OCI-LY7 (cell line): ENCODE measurements around the gene TUB. TPM values are rescaled to one million over a fixed set of nuclear protein-coding genes. Genes with fewer than 3 reads are reported as not detected.

ENCODE experiments used
- BruUV-seq: library from RNA; stranded (reverse); fragments of 400-500 nt; replicated peaks from 2 replicates; lab custom pipeline; 2021; lab: Mats Ljungman, UMichigan
- CTCF ChIA-PET: fragments of 300-600 bp; sonication (Branson Sonifier 250); formaldehyde crosslinking; loops from one replicate; lab custom pipeline; 2022; ENCODE audit warnings: antibody characterized with exemption; ENCODE audit not compliant: unreplicated experiment; lab: Charles Lee
- POLR2A ChIA-PET: fragments of 300-600 bp; sonication (Branson Sonifier 250); formaldehyde crosslinking; loops from one replicate; lab custom pipeline; 2022; ENCODE audit warnings: antibody characterized with exemption; lab: Charles Lee
- DNase-seq: peaks from one replicate; pipeline ENCODE4 v3.0.0-alpha.2; 2015; ENCODE audit warnings: low spot score
- H2AFZ ChIP-seq: fragments of 200-600 bp; sonication (generic), shearing (Covaris generic); 2 replicates; pipeline ENCODE4 v1.6.1; 2014; ENCODE audit warnings: mild to moderate bottlenecking, antibody characterized with exemption, low read length, moderate library complexity
- H3K27ac ChIP-seq: fragments of 200-600 bp; sonication (generic); 2 replicates; pipeline ENCODE4 v1.5.1; 2014; ENCODE audit warnings: mixed run types, low read depth, mild to moderate bottlenecking, moderate library complexity, low read length, inconsistent platforms; ENCODE audit not compliant: poor library complexity, severe bottlenecking
- H3K36me3 ChIP-seq: fragments of 200-600 bp; sonication (generic); 2 replicates; pipeline ENCODE4 v1.6.1; 2014; ENCODE audit warnings: mild to moderate bottlenecking, antibody characterized with exemption, low read length, moderate library complexity, mixed read lengths; ENCODE audit not compliant: insufficient read depth
- H3K4me1 ChIP-seq: fragments of 200-600 bp; sonication (generic); 2 replicates; pipeline ENCODE4 v1.5.1; 2014; ENCODE audit warnings: mild to moderate bottlenecking, low read length; ENCODE audit not compliant: insufficient read depth, poor library complexity, severe bottlenecking
- H3K4me2 ChIP-seq: fragments of 200-600 bp; sonication (generic); 2 replicates; pipeline ENCODE4 v1.6.1; 2014; ENCODE audit warnings: mild to moderate bottlenecking, low read length
- H3K4me3 ChIP-seq: fragments of 200-600 bp; sonication (generic); 2 replicates; pipeline ENCODE4 v1.5.1; 2014; ENCODE audit warnings: mild to moderate bottlenecking, low read depth, low read length; ENCODE audit not compliant: poor library complexity, severe bottlenecking
- H3K79me2 ChIP-seq: fragments of 200-600 bp; sonication (generic); 2 replicates; pipeline ENCODE4 v1.6.1; 2016; ENCODE audit warnings: low read depth, mild to moderate bottlenecking, low read length, moderate library complexity, mixed read lengths; ENCODE audit not compliant: insufficient read depth
- H3K9me2 ChIP-seq: fragments of 200-600 bp; sonication (generic); 2 replicates; pipeline ENCODE4 v1.6.1; 2016; ENCODE audit warnings: mild to moderate bottlenecking, low read length, mixed read lengths; ENCODE audit not compliant: insufficient read depth
- H3K9me3 ChIP-seq: fragments of 200-600 bp; sonication (generic); 2 replicates; pipeline ENCODE4 v1.6.1; 2014; ENCODE audit warnings: mild to moderate bottlenecking, mixed run types, low read length, mixed read lengths
- H4K20me1 ChIP-seq: fragments of 200-600 bp; sonication (generic); 2 replicates; pipeline ENCODE4 v1.6.1; 2014; ENCODE audit warnings: mild to moderate bottlenecking, antibody characterized with exemption, low read length, moderate library complexity, mixed read lengths; ENCODE audit not compliant: insufficient read depth
- CTCF ChIP-seq: fragments of 200-600 bp; sonication (generic); conservative IDR thresholded peaks from 2 replicates; pipeline ENCODE4 v1.5.1; 2014; ENCODE audit warnings: mild to moderate bottlenecking, antibody characterized with exemption, low read length, moderate library complexity, mixed read lengths
- EZH2phosphoT487 ChIP-seq: fragments of 200-600 bp; sonication (generic); IDR thresholded peaks from 2 replicates; pipeline ENCODE4 v1.6.1; 2018; ENCODE audit warnings: low read depth, borderline replicate concordance, mild to moderate bottlenecking, mixed run types, antibody characterized with exemption, low read length, moderate library complexity, mixed read lengths
- intact Hi-C: fragments of 100-400 bp; cut with micrococcal nuclease; formaldehyde crosslinking; loops from one replicate; pipeline ENCODE4 v1.10.0; 2022; ENCODE audit not compliant: unreplicated experiment
- total RNA-seq, 2 experiments: library from RNA; depleted of rRNA in 1 of 2; stranded (reverse); fragments of >200 nt in 1 of 2; shearing (Covaris generic) in 1 of 2; gene quantifications; 2 replicates each; pipeline ENCODE4 v1.2.3, GENCODE V29; 2014 to 2022

Gene TUB
- total RNA-seq, 2 experiments from 2014 or later: not detected

- BruUV-seq: no TSS peak
- DNase-seq: no peak
- no peaks in the 10 kb centered on the region for H3K4me1 ChIP-seq
Observed at GRCh38 chr11:8087185-8087584, 6.2 kb downstream of the TUB start.

GRCh38 chr11:8087756-8088155 lies 6.7 kb downstream of the TUB start:
- H3K4me3 ChIP-seq: no peak overlapping the region
- no peak overlapping the region for H3K27ac ChIP-seq
- DNase-seq: no peak
- H3K9me3 ChIP-seq: no peaks in the 10 kb centered on the region
- TF ChIP-seq CTCF: no peak
- no peak for TF ChIP-seq EZH2phosphoT487
- ChIA-PET CTCF (interaction anchor here (0.9 kb wide), 1 partner anchor 76 kb away, joined by 3 read pairs; no protein-coding TSS in a partner anchor), POLR2A (no interaction called here)
- H3K9me2 ChIP-seq: no peaks in the 10 kb centered on the region
- H3K79me2 ChIP-seq: no peaks in the 10 kb centered on the region
- no peaks in the 10 kb centered on the region for H3K36me3 ChIP-seq
- no peaks in the 10 kb centered on the region for H4K20me1 ChIP-seq
- no peak overlapping the region for H2AFZ ChIP-seq
- H3K4me1 ChIP-seq: peaks cover 5% of the 10 kb centered on the region
- no TSS peak for BruUV-seq
- no peak overlapping the region for H3K4me2 ChIP-seq
- intact Hi-C loops: no loop called here

More at GRCh38 chr11:8087185-8087584, 6.2 kb downstream of the TUB start:
- Histone ChIP-seq H3K9me2 (no peaks in the 10 kb centered on the region), H3K27ac (no peak overlapping the region), H2AFZ (no peak overlapping the region), H3K36me3 (no peaks in the 10 kb centered on the region), H3K4me2 (no peak overlapping the region), H3K9me3 (no peaks in the 10 kb centered on the region), H3K79me2 (no peaks in the 10 kb centered on the region), H3K4me3 (no peak overlapping the region), H4K20me1 (no peaks in the 10 kb centered on the region)
- intact Hi-C loops: no loop called here
- ChIA-PET CTCF (no interaction called here), POLR2A (interaction anchor here (0.5 kb wide), 1 partner anchor 36 kb away, joined by 3 read pairs; no protein-coding TSS in a partner anchor)
- TF ChIP-seq CTCF (0 out of 2 replicates have a peak, but pooled peaks have one; percentile 17), EZH2phosphoT487 (no peak)

- CTCF ChIA-PET: interaction anchor here (1.0 to 2.4 kb wide), 2 partner anchors 10 to 83 kb away, joined by 4 to 9 read pairs; no protein-coding TSS in a partner anchor
Observed at GRCh38 chr11:8089791-8090510, 8.9 kb downstream of the TUB start.

More at GRCh38 chr11:8089791-8090510, 8.9 kb downstream of the TUB start:
- no peak for TF ChIP-seq EZH2phosphoT487
- TF ChIP-seq CTCF: no peak
- Histone ChIP-seq H3K36me3 (no peaks in the 10 kb centered on the region), H3K4me1 (peaks cover 5% of the 10 kb centered on the region), H3K9me2 (no peaks in the 10 kb centered on the region), H2AFZ (no peak overlapping the region), H4K20me1 (no peaks in the 10 kb centered on the region), H3K9me3 (no peaks in the 10 kb centered on the region), H3K4me2 (no peak overlapping the region), H3K27ac (no peak overlapping the region), H3K79me2 (no peaks in the 10 kb centered on the region), H3K4me3 (no peak overlapping the region)
- POLR2A ChIA-PET: interaction anchor here (0.9 to 1.2 kb wide), 2 partner anchors 9 to 11 kb away, joined by 4 to 5 read pairs; no protein-coding TSS in a partner anchor
- no TSS peak for BruUV-seq
- intact Hi-C loops: loop anchor here (2.0 kb wide), 2 partner anchors 83 to 197 kb away; no protein-coding TSS in a partner anchor
- no peak for DNase-seq
